ENCODE measurements around the gene TEX36. TPM values are rescaled to one million over a fixed set of nuclear protein-coding genes. Genes with fewer than 3 reads are reported as not detected.

TEX36 gene
- total RNA-seq, 4 donors from 2014 or later, result not detected

DNA sequence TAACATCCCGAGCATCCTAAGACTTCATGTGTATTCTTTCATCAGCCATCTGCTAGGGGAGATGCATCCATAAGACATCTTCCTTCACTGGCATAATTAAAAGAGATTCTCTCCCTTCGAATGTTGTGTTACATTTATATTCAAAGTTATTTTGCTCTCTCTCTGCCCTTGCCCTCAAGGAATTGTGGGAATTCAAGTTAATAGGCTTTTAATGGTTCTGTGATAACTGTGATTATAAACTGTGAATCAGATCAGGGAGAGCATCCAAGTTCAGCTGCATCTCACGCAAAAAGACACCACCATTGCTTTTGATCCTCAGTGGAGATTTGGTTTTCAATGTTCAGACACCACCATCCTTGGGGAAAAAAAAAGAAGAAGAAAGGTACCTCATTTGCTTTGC, 9.2 kb upstream of the TEX36 start:
- WGBS, 2 donors, result 40 to 76% methylated on average over 3 of the region's 3 CpGs
- intact Hi-C loops (cut with DNase I), result no loop called here
- no peak overlapping the region for H3K4me3 ChIP-seq
- peaks cover 6 to 47% (median 6%) of the 10 kb centered on the region in 3 donors for H3K4me1 ChIP-seq
- no peaks in the 10 kb centered on the region for H3K36me3 ChIP-seq
- H3K27ac ChIP-seq, result no peak overlapping the region
- no peak for DNase-seq
- H3K9me3 ChIP-seq, result no peaks in the 10 kb centered on the region
- H3K27me3 ChIP-seq, result no peaks in the 10 kb centered on the region
- TF ChIP-seq, protein P1, sequence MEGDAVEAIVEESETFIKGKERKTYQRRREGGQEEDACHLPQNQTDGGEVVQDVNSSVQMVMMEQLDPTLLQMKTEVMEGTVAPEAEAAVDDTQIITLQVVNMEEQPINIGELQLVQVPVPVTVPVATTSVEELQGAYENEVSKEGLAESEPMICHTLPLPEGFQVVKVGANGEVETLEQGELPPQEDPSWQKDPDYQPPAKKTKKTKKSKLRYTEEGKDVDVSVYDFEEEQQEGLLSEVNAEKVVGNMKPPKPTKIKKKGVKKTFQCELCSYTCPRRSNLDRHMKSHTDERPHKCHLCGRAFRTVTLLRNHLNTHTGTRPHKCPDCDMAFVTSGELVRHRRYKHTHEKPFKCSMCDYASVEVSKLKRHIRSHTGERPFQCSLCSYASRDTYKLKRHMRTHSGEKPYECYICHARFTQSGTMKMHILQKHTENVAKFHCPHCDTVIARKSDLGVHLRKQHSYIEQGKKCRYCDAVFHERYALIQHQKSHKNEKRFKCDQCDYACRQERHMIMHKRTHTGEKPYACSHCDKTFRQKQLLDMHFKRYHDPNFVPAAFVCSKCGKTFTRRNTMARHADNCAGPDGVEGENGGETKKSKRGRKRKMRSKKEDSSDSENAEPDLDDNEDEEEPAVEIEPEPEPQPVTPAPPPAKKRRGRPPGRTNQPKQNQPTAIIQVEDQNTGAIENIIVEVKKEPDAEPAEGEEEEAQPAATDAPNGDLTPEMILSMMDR (IDR thresholded peaks at IDR 0.05), result no peak
- no peak for TF ChIP-seq POLR2A (IDR thresholded peaks at IDR 0.05)

DNA sequence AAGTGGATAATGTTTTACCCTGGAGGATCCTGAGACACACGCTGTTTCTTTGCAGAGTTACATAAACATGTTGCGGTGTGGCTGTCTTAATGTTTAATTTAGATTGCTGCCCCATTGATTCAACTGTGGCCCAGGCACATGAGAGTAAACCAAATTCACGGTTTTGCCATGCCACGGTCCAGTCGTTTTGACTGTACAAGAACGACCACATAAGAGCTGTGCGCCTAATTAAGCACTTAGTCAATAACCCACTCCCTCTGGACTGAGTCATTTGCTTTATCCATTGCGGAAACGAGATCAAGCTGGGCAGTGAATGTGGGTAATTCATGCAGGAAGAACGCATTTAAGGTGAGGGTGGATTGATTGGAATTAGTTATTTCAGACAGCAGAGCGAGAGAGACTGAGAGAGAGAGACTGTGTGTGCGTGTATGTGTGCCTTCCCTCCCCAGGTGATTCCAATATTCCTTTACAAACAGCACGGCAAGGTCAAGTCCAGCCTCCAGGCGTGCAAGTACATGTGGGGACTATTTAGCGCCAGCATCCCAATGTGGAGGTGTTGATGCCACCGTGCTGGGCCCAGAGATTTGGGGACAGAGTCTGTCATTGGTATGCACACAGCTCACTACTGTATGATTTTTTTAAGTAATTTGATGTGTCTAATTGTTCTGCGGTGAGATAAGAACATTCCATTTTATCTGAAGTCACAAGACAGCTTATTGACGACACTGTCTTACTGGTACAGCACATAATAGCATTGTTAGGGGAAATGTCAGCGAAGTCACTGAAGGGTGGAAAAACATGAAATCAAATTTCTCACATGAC, 8.4 kb upstream of the TEX36 start:
- no peak for DNase-seq
- TF ChIP-seq, protein P1 (IDR thresholded peaks at IDR 0.05), result no peak
- no peak for TF ChIP-seq POLR2A (IDR thresholded peaks at IDR 0.05)
- Histone ChIP-seq H3K36me3 (no peaks in the 10 kb centered on the region), H3K4me3 (no peak overlapping the region), H3K9me3 (no peaks in the 10 kb centered on the region), H3K27ac (no peak overlapping the region), H3K27me3 (no peaks in the 10 kb centered on the region), H3K4me1 (peaks cover 6 to 47% (median 6%) of the 10 kb centered on the region in 3 donors)
- intact Hi-C loops (cut with DNase I), result no loop called here
- WGBS, 2 donors, result 74% methylated on average over 19 of the region's 19 CpGs

GRCh38 chr10:125689955-125690569, 7.1 kb upstream of the TEX36 start:
- H3K27ac ChIP-seq, result no peak overlapping the region
- H3K27me3 ChIP-seq, result no peaks in the 10 kb centered on the region
- H3K36me3 ChIP-seq, result no peaks in the 10 kb centered on the region
- WGBS, 2 donors, result 51 to 78% methylated on average over 8 of the region's 8 CpGs
- TF ChIP-seq, protein P1 (IDR thresholded peaks at IDR 0.05), result no peak
- no peak for TF ChIP-seq POLR2A (IDR thresholded peaks at IDR 0.05)
- no peak overlapping the region for H3K4me3 ChIP-seq
- no peaks in the 10 kb centered on the region for H3K9me3 ChIP-seq
- intact Hi-C loops (cut with DNase I), result no loop called here
- peaks cover 6 to 44% (median 6%) of the 10 kb centered on the region in 3 donors for H3K4me1 ChIP-seq
- DNase-seq, result no peak

- intact Hi-C loops (cut with DNase I), result no loop called here
- DNase-seq, result no peak
- H3K27me3 ChIP-seq, result peaks cover 0 to 3% (median 0%) of the 10 kb centered on the region in 4 donors
- H3K4me1 ChIP-seq, result peaks cover 0 to 21% (median 1%) of the 10 kb centered on the region in 3 donors
- WGBS, 2 donors, result 17 to 44% methylated on average over 3 of the region's 3 CpGs
- no peak for TF ChIP-seq POLR2A (IDR thresholded peaks at IDR 0.05)
- TF ChIP-seq, protein P1 (IDR thresholded peaks at IDR 0.05), result no peak
- H3K27ac ChIP-seq, result no peak overlapping the region
- H3K9me3 ChIP-seq, result no peaks in the 10 kb centered on the region
- no peaks in the 10 kb centered on the region for H3K36me3 ChIP-seq
- no peak overlapping the region for H3K4me3 ChIP-seq
Observed at GRCh38 chr10:125687507-125688185, 4.7 kb upstream of the TEX36 start.

GRCh38 chr10:125684581-125684980, 1.6 kb upstream of the TEX36 start:
- TF ChIP-seq, protein P1 (IDR thresholded peaks at IDR 0.05), result no peak
- no peak for TF ChIP-seq POLR2A (IDR thresholded peaks at IDR 0.05)
- WGBS, 2 donors, result 63 to 76% methylated on average over 3 to 4 of the region's 5 CpGs
- Histone ChIP-seq H3K36me3 (no peaks in the 10 kb centered on the region), H3K9me3 (no peaks in the 10 kb centered on the region), H3K4me1 (no peaks in the 10 kb centered on the region), H3K27me3 (peaks cover 0 to 9% (median 0%) of the 10 kb centered on the region in 4 donors), H3K4me3 (no peak overlapping the region), H3K27ac (no peak overlapping the region)
- intact Hi-C loops (cut with DNase I), result no loop called here
- DNase-seq, result no peak

Measured in esophagus squamous epithelium (tissue), 5 donors.